HepG2 (cell line): ENCODE data around the gene AAMP. TPM values are rescaled to one million over a fixed set of nuclear protein-coding genes. Genes with fewer than 3 reads are reported as not detected.

ENCODE experiments used
- ATAD3A ChIP-seq: sonication (generic); formaldehyde crosslinking; IDR thresholded peaks from 2 replicates; pipeline ENCODE4 v1.4.0; 2020; ENCODE audit warnings: missing genetic modification reagents
- CAMTA2 ChIP-seq: sonication (generic); formaldehyde crosslinking; IDR thresholded peaks from 2 replicates; pipeline ENCODE4 v1.4.0; 2020; ENCODE audit warnings: mild to moderate bottlenecking, missing genetic modification reagents, borderline replicate concordance
- DPF2 ChIP-seq: sonication (generic); formaldehyde crosslinking; IDR thresholded peaks from 2 replicates; pipeline ENCODE4 v1.4.0; 2020; ENCODE audit warnings: mild to moderate bottlenecking, low read depth, missing genetic modification reagents, borderline replicate concordance
- FOXP1 ChIP-seq, 2 experiments: fragments of 450-650 bp in 1 of 2; IDR thresholded peaks; 2 replicates each; pipeline ENCODE4 v1.6.1; 2017 to 2018; ENCODE audit warnings: antibody characterized with exemption in 1 of 2
- HMG20B ChIP-seq: conservative IDR thresholded peaks from 2 replicates; pipeline ENCODE4 v1.6.1; 2016; ENCODE audit warnings: missing genetic modification reagents, missing compliant biosample characterization
- HMGXB4 ChIP-seq, 2 experiments: sonication (generic) in 1 of 2; formaldehyde crosslinking in 1 of 2; IDR thresholded peaks; 2 replicates each; pipeline versions ENCODE4 v1.4.0 to v1.6.1; 2018 to 2020; ENCODE audit warnings: missing genetic modification reagents in 2 of 2, borderline replicate concordance in 1 of 2, low read depth in 1 of 2, mild to moderate bottlenecking in 1 of 2, missing biosample characterization in 1 of 2
- HNF4G ChIP-seq, 2 experiments: sonication (generic) in 1 of 2; formaldehyde crosslinking in 1 of 2; IDR thresholded peaks; 2 replicates each; pipeline versions ENCODE4 v1.4.0 to v1.6.1; 2011 to 2020; ENCODE audit warnings: borderline replicate concordance in 2 of 2, low read depth in 2 of 2, mild to moderate bottlenecking in 2 of 2, low read length in 1 of 2, missing genetic modification reagents in 1 of 2, moderate library complexity in 1 of 2
- HOXD1 ChIP-seq: sonication (generic); formaldehyde crosslinking; IDR thresholded peaks from 2 replicates; pipeline ENCODE4 v1.5.0; 2020; ENCODE audit warnings: missing genetic modification reagents
- JDP2 ChIP-seq: sonication (generic); formaldehyde crosslinking; IDR thresholded peaks from 2 replicates; pipeline ENCODE4 v1.8.1; 2022; ENCODE audit warnings: missing genetic modification reagents, borderline replicate concordance
- JUN ChIP-seq: sonication (generic); formaldehyde crosslinking; IDR thresholded peaks from 2 replicates; pipeline ENCODE4 v1.4.0; 2020; ENCODE audit warnings: mild to moderate bottlenecking, missing genetic modification reagents
- JUND ChIP-seq: sonication (generic); formaldehyde crosslinking; IDR thresholded peaks from 2 replicates; pipeline ENCODE4 v1.8.0; 2022; ENCODE audit warnings: mild to moderate bottlenecking, missing genetic modification reagents
- MEF2D ChIP-seq: sonication (generic); formaldehyde crosslinking; IDR thresholded peaks from 2 replicates; pipeline ENCODE4 v1.5.1; 2020; ENCODE audit warnings: mild to moderate bottlenecking, missing genetic modification reagents
- SP4 ChIP-seq: sonication (generic); formaldehyde crosslinking; IDR thresholded peaks from 2 replicates; pipeline ENCODE4 v1.8.1; 2023; ENCODE audit warnings: mild to moderate bottlenecking, missing genetic modification reagents
- THAP11 ChIP-seq: IDR thresholded peaks from 2 replicates; pipeline ENCODE4 v1.6.1; 2016; ENCODE audit warnings: missing biosample characterization, missing genetic modification reagents
- UBTF ChIP-seq: sonication (generic); formaldehyde crosslinking; IDR thresholded peaks from 2 replicates; pipeline ENCODE4 v1.4.0; 2020; ENCODE audit warnings: mild to moderate bottlenecking, missing genetic modification reagents
- ZBTB3 ChIP-seq: sonication (generic); formaldehyde crosslinking; IDR thresholded peaks from 2 replicates; pipeline ENCODE4 v1.4.0; 2020; ENCODE audit warnings: low read depth, mild to moderate bottlenecking, moderate library complexity, missing genetic modification reagents, borderline replicate concordance
- ZNF121 ChIP-seq: sonication (generic); formaldehyde crosslinking; IDR thresholded peaks from 2 replicates; pipeline ENCODE4 v1.5.0; 2020; ENCODE audit warnings: mild to moderate bottlenecking, missing genetic modification reagents
- ZNF138 ChIP-seq: sonication (generic); formaldehyde crosslinking; IDR thresholded peaks from 2 replicates; pipeline ENCODE4 v1.5.0; 2020; ENCODE audit warnings: mild to moderate bottlenecking, low read depth, missing genetic modification reagents
- ZNF260 ChIP-seq: sonication (generic); formaldehyde crosslinking; IDR thresholded peaks from 2 replicates; pipeline ENCODE4 v1.4.0; 2020; ENCODE audit warnings: missing genetic modification reagents, low read depth, mild to moderate bottlenecking, borderline replicate concordance
- ZNF276 ChIP-seq: sonication (generic); formaldehyde crosslinking; IDR thresholded peaks from 2 replicates; pipeline ENCODE4 v1.4.0; 2020; ENCODE audit warnings: mild to moderate bottlenecking, low read depth, missing genetic modification reagents
- ZNF567 ChIP-seq: sonication (generic); formaldehyde crosslinking; IDR thresholded peaks from 2 replicates; pipeline ENCODE4 v1.8.1; 2023; ENCODE audit warnings: mild to moderate bottlenecking, missing genetic modification reagents, borderline replicate concordance
- ZNF782 ChIP-seq: sonication (generic); formaldehyde crosslinking; IDR thresholded peaks from 2 replicates; pipeline ENCODE4 v1.4.0; 2020; ENCODE audit warnings: missing genetic modification reagents, mild to moderate bottlenecking, borderline replicate concordance
- ZSCAN21 ChIP-seq: sonication (generic); formaldehyde crosslinking; IDR thresholded peaks from 2 replicates; pipeline ENCODE4 v1.8.0; 2022; ENCODE audit warnings: mild to moderate bottlenecking, missing genetic modification reagents, moderate library complexity, borderline replicate concordance
- polyA plus RNA-seq, 8 experiments: library from polyadenylated mRNA; depleted of rRNA in 3 of 8; stranded (reverse) in 7 of 8; unstranded in 1 of 8; fragments of >200 nt; fragmentation: Illumina TruSeq in 4 of 8; extraction: Trizol in 4 of 8; gene quantifications; 2 replicates each; pipeline versions ENCODE4 v1.2.1 to v1.2.3, GENCODE V29; 2011 to 2016; ENCODE audit warnings: low read depth in 4 of 8, missing spikeins in 1 of 8, mixed read lengths in 1 of 8; ENCODE audit not compliant: insufficient read depth in 1 of 8
- total RNA-seq, 5 experiments: library from RNA; depleted of rRNA; stranded (reverse); fragments of >200 nt; fragmentation: Illumina TruSeq; extraction: Trizol; gene quantifications; 2 replicates each; pipeline ENCODE4 v1.2.3, GENCODE V29; 2016; ENCODE audit warnings: low read depth in 1 of 5

Gene AAMP
- total and polyA plus RNA-seq, 2 of the 13 experiments (the other 11 are each of a cell fraction or from before 2014, with no cell fraction given) = 110 to 186 TPM

GRCh38 chr2:218286570-218287459, 16.9 kb upstream of the AAMP start (continued):
- TF ChIP-seq JUN (CRISPR knock-in tag) (no peak), UBTF (CRISPR knock-in tag) (no peak), ZBTB3 (CRISPR knock-in tag) (no peak), JUND (0 out of 2 replicates have a peak, but pooled peaks have one; percentile 33), ZNF276 (CRISPR knock-in tag) (no peak), ZNF121 (CRISPR knock-in tag) (no peak), HNF4G (IDR thresholded peaks at IDR 0.05; ENCODE audit: borderline replicate concordance, low read depth, low read length) (peak; percentile 82), HNF4G (CRISPR knock-in tag; IDR thresholded peaks at IDR 0.05; ENCODE audit: borderline replicate concordance, low read depth) (no peak), HMGXB4 (CRISPR knock-in tag; IDR thresholded peaks at IDR 0.05; ENCODE audit: borderline replicate concordance in 1 of 2, low read depth in 1 of 2) (no peak; a peak in 1 of 4 replicates), ZNF260 (CRISPR knock-in tag) (no peak), ZNF138 (CRISPR knock-in tag) (no peak), ATAD3A (CRISPR knock-in tag) (no peak), THAP11 (CRISPR knock-in tag) (no peak), ZSCAN21 (CRISPR knock-in tag) (no peak), HMG20B (CRISPR knock-in tag) (no peak), HOXD1 (CRISPR knock-in tag) (no peak), ZNF782 (CRISPR knock-in tag) (no peak), CAMTA2 (CRISPR knock-in tag) (no peak), MEF2D (CRISPR knock-in tag) (no peak), ZNF567 (CRISPR knock-in tag) (0 out of 2 replicates have a peak, but pooled peaks have one; percentile 59), DPF2 (0 out of 2 replicates have a peak, but pooled peaks have one; percentile 17), FOXP1 (IDR thresholded peaks at IDR 0.05) (no peak), FOXP1 (CRISPR knock-in tag; IDR thresholded peaks at IDR 0.05) (no peak), SP4 (CRISPR knock-in tag) (peak; percentile 35; the same call in 1 of the 2 replicates), JDP2 (CRISPR knock-in tag) (no peak)
